OCI-LY3 (cell line): ENCODE results near the gene CYFIP2.

Experiments used
- H2AFZ ChIP-seq: fragments of 200-600, 300-600 bp; shearing (Covaris generic); 2 replicates; pipeline ENCODE4 v1.6.0; 2014; ENCODE audit warnings: antibody characterized with exemption, low read depth, low read length
- H3K27ac ChIP-seq: fragments of 200-600, 300-600 bp; sonication (generic); 2 replicates; pipeline ENCODE4 v1.5.1; 2014; ENCODE audit warnings: mild to moderate bottlenecking, low read length, moderate library complexity, mixed read lengths
- H3K27me3 ChIP-seq: fragments of 200-600, 300-600 bp; sonication (generic); 2 replicates; pipeline ENCODE4 v1.6.1; 2014; ENCODE audit warnings: low read depth, low read length, mixed read lengths
- H3K36me3 ChIP-seq: fragments of 200-600, 300-600 bp; sonication (generic); replicated peaks from 2 replicates; pipeline ENCODE3; 2014; ENCODE audit warnings: low read depth, low read length, mixed read lengths
- H3K4me1 ChIP-seq: fragments of 300-600, 200-600 bp; sonication (generic); 2 replicates; pipeline ENCODE4 v1.6.1; 2014; ENCODE audit warnings: low read length, mixed read lengths
- H3K4me2 ChIP-seq: fragments of 200-600, 300-600 bp; sonication (generic); 2 replicates; pipeline ENCODE4 v1.6.1; 2014; ENCODE audit warnings: low read length, mixed read lengths
- H3K4me3 ChIP-seq: fragments of 300-600, 200-600 bp; sonication (generic); 2 replicates; pipeline ENCODE4 v1.5.1; 2014; ENCODE audit warnings: antibody characterized with exemption, mild to moderate bottlenecking, low read length, moderate library complexity
- H3K79me2 ChIP-seq: fragments of 300-600, 200-600 bp; shearing (Covaris generic); 2 replicates; pipeline ENCODE4 v1.6.1; 2014; ENCODE audit warnings: mild to moderate bottlenecking, low read length, mixed read lengths
- H3K9ac ChIP-seq: fragments of 300-600, 200-600 bp; shearing (Covaris generic); 2 replicates; pipeline ENCODE4 v1.6.0; 2014; ENCODE audit warnings: mild to moderate bottlenecking, low read length, moderate library complexity
- H3K9me3 ChIP-seq: fragments of 200-600, 300-600 bp; shearing (Covaris generic); 2 replicates; pipeline ENCODE4 v1.6.1; 2014; ENCODE audit warnings: low read length, mixed read lengths; ENCODE audit not compliant: insufficient read depth
- H4K20me1 ChIP-seq: fragments of 200-600, 300-600 bp; sonication (generic); 2 replicates; pipeline ENCODE4 v1.6.1; 2016; ENCODE audit warnings: low read length, mixed read lengths; ENCODE audit not compliant: insufficient read depth
- CTCF ChIP-seq: fragments of 200-600, 300-600 bp; sonication (generic); IDR thresholded peaks from 2 replicates; pipeline ENCODE4 v1.5.1; 2014; ENCODE audit warnings: antibody characterized with exemption, low read length, low read depth
- EZH2phosphoT487 ChIP-seq: fragments of 200-600 bp; shearing (Covaris generic); IDR thresholded peaks from 2 replicates; pipeline ENCODE4 v1.6.1; 2018; ENCODE audit warnings: antibody characterized with exemption, mixed run types, low read depth

Gene CYFIP2

DNA sequence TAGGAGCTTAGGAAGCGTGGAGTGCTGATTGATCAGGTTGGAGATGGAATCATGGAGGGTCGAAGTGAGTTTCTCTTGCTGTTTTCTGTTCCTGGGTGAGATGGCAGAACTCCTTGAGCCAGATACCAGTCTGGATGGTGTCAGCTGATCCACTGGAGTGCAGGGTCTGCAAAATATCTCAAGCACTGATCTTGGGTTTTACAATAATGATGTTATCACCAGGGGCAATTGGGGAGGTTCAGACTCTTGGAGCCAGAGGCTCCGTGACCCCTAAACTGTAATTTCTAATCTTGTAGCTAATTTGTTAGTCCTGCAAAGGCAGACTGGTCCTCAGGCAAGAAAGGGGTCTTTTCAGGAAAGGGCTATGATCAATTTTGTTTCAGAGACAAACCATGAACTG lies 114.1 kb downstream of the CYFIP2 start:
- H3K4me3 ChIP-seq = no peak overlapping the region
- H4K20me1 ChIP-seq = no peaks in the 10 kb centered on the region
- H2AFZ ChIP-seq = no peak overlapping the region
- H3K79me2 ChIP-seq = no peaks in the 10 kb centered on the region
- no peaks in the 10 kb centered on the region for H3K4me1 ChIP-seq
- no peak overlapping the region for H3K9ac ChIP-seq
- TF ChIP-seq CTCF (no peak), EZH2phosphoT487 (no peak)
- no peak overlapping the region for H3K4me2 ChIP-seq
- peaks cover 12% of the 10 kb centered on the region for H3K36me3 ChIP-seq
- H3K9me3 ChIP-seq = no peaks in the 10 kb centered on the region
- H3K27ac ChIP-seq = no peak overlapping the region
- no peaks in the 10 kb centered on the region for H3K27me3 ChIP-seq

DNA sequence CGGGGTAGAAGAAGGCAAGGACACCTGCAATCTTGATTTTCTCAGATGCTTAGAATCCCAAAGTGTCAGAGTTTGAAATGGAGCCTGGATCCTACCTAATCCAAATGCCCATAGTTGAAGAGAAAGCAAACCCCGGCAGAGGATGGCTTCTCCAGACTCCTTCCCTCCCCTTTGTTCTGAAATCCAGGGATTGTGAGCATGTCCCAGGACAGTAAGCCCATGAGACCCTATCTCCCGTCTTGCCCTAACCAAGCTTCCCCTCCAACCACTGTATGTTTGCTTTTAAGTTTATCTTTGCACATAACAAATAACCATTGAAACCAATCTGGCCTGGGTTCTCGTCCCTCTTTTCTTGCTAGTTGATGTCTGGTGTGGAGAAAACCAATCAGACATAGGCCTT lies 115.8 kb downstream of the CYFIP2 start:
- Histone ChIP-seq H3K4me2 (no peak overlapping the region), H3K27me3 (no peaks in the 10 kb centered on the region), H4K20me1 (no peaks in the 10 kb centered on the region), H3K4me3 (no peak overlapping the region), H3K27ac (no peak overlapping the region), H2AFZ (no peak overlapping the region), H3K9ac (no peak overlapping the region), H3K79me2 (no peaks in the 10 kb centered on the region), H3K9me3 (no peaks in the 10 kb centered on the region), H3K36me3 (peaks cover 12% of the 10 kb centered on the region), H3K4me1 (no peaks in the 10 kb centered on the region)
- TF ChIP-seq CTCF = no peak
- TF ChIP-seq EZH2phosphoT487 = no peak

GRCh38 chr5:157382996-157383800 lies 117.3 kb downstream of the CYFIP2 start:
- H3K36me3 ChIP-seq = peaks cover 12% of the 10 kb centered on the region
- no peaks in the 10 kb centered on the region for H4K20me1 ChIP-seq
- no peak for TF ChIP-seq CTCF
- no peak for TF ChIP-seq EZH2phosphoT487
- H3K4me2 ChIP-seq = no peak overlapping the region
- no peaks in the 10 kb centered on the region for H3K27me3 ChIP-seq
- H3K9ac ChIP-seq = no peak overlapping the region
- H3K9me3 ChIP-seq = no peaks in the 10 kb centered on the region
- no peaks in the 10 kb centered on the region for H3K4me1 ChIP-seq
- H3K27ac ChIP-seq = no peak overlapping the region
- no peaks in the 10 kb centered on the region for H3K79me2 ChIP-seq
- no peak overlapping the region for H2AFZ ChIP-seq
- H3K4me3 ChIP-seq = no peak overlapping the region

GRCh38 chr5:157384971-157385709 lies 119.2 kb downstream of the CYFIP2 start:
- Histone ChIP-seq H3K4me1 (no peaks in the 10 kb centered on the region), H3K27me3 (no peaks in the 10 kb centered on the region), H3K79me2 (no peaks in the 10 kb centered on the region), H3K9me3 (no peaks in the 10 kb centered on the region), H3K27ac (no peak overlapping the region), H4K20me1 (no peaks in the 10 kb centered on the region), H3K4me3 (no peak overlapping the region), H3K4me2 (no peak overlapping the region), H2AFZ (no peak overlapping the region), H3K36me3 (peaks cover 12% of the 10 kb centered on the region), H3K9ac (no peak overlapping the region)
- TF ChIP-seq CTCF = no peak
- TF ChIP-seq EZH2phosphoT487 = no peak
